ENCODE measurements around the gene RAPGEF1.
A peak's percentile ranks its signal among the peaks of the same experiment; 100 is the strongest.

The RAPGEF1 gene

DNA sequence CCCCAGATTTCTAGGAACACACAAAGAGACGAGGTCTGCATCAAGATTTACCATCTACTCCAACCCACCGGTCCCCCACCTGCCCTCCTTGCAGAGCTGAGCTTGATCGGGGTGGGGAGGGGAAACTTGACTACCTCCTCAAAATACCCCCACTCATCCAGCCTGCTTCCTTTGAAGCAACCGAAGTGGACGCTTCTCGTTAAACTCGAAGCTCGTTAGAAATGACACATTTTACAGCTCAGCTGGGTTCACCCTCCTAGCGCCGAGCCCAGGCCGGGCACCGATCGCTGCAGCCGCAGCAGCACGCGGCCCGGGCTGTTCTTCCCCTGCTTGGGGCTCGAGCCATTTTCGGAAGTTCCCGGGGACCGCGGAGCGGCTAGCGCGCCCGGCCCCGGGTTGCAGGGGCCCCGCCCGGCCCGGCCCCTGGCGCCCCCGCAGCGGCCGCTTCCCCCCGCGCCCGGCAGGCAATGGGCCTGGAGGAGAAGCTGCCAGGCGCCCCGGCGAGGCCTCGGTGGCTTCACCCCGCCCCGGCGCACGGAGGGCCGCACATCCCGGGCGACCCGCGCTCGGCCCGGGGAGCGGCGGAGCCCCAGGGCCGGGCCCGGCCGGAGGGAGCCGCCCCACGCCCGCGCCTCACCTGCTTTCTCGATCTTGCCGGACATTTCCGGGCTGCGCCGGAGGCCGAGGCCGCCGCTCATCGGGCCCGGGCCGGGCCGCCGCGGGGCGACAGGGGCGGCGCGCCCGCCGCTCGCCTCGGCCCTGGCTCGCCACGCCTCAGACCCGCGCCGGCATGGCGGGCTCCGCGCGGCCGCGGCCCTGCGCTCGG lies 530 bp downstream of the RAPGEF1 start:
- no peak for DNase-seq (ENCODE audit: insufficient read length, low spot score)
- no peak for FAIRE-seq
- no peak for TF ChIP-seq POLR2A (IDR thresholded peaks at IDR 0.05; ENCODE audit: low read depth, low read length)

GRCh38 chr9:131738293-131739132 lies 1.4 kb downstream of the RAPGEF1 start:
- DNase-seq (ENCODE audit: insufficient read length, low spot score) (no peak), FAIRE-seq (no peak)
- no peak for TF ChIP-seq POLR2A (IDR thresholded peaks at IDR 0.05; ENCODE audit: low read depth, low read length)

DNA sequence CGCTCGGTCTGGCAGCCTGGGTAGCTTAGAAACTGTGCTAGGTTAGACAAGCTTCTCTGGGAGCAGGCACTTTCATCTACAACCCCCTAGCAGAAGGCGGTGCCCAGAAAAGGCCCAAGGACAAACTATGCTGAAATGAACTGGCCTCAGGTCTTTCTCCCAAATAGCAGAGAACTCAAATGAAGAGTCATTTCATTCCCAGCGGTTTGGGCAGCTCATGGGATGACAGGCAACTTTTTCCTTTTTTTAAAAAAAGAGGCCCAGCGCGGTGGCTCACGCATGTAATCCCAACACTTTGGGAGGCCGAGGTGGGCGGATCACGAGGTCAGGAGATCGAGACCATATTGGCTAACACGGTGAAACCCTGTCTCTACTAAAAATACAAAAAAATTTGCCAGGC lies 2.5 kb downstream of the RAPGEF1 start:
- no peak for TF ChIP-seq POLR2A (IDR thresholded peaks at IDR 0.05; ENCODE audit: low read depth, low read length)
- no peak for FAIRE-seq
- DNase-seq (ENCODE audit: insufficient read length, low spot score), result no peak

- TF ChIP-seq POLR2A (IDR thresholded peaks at IDR 0.05; ENCODE audit: low read depth, low read length), result no peak
- DNase-seq (ENCODE audit: insufficient read length, low spot score) (no peak), FAIRE-seq (no peak)
These were observed 3.4 kb downstream of the RAPGEF1 start for GRCh38 chr9:131736431-131736830.

GRCh38 chr9:131735238-131736128 lies 4.4 kb downstream of the RAPGEF1 start:
- DNase-seq (ENCODE audit: insufficient read length, low spot score) (no peak), FAIRE-seq (no peak)
- no peak for TF ChIP-seq POLR2A (IDR thresholded peaks at IDR 0.05; ENCODE audit: low read depth, low read length)

DNA sequence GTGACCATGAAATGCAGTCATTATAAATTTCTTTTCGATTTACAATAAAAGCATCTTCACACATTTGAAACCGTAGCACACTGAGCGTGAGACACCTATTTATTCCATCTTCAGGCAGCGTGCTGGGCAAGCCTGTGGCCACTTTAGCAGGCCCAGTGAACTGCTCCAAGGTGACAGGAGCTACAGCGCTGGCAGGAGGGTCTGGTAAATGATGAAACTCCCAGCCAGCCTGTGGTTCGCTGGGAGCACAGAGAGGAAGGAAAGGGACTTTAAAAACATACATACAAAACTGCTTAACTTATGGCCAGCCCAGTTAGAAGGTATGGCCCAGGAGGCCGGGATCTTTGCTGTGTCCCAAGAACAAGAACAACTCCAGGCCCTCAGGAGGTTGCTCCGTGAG lies 5.1 kb downstream of the RAPGEF1 start:
- no peak for TF ChIP-seq POLR2A (IDR thresholded peaks at IDR 0.05; ENCODE audit: low read depth, low read length)

DNA sequence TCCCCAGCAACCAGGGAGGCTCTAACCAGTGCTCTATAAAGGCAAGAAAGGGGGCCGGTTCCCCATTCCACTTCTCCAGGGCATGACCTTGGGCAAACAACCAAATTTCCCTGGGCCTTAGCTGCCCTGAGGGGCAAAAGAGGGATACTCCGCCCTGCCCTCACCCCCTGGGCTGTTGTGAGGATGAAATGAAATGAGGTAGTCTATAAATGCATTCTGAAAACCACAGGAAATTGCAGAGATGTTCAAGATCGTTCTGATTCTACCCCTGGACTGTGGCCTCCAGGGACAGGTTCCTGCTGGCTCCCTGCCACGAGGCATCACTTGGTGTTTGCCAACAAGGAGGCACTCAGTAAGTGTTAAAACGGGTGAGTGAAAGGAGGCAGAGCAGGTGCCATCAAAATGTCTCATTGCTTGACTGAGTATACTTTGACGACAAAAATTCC lies 5.7 kb downstream of the RAPGEF1 start:
- FAIRE-seq (no peak), DNase-seq (ENCODE audit: insufficient read length, low spot score) (peak; percentile 22)
- no peak for TF ChIP-seq POLR2A (IDR thresholded peaks at IDR 0.05; ENCODE audit: low read depth, low read length)

More for the DNA sequence above, 5.1 kb downstream of the RAPGEF1 start:
- DNase-seq (ENCODE audit: insufficient read length, low spot score) (no peak), FAIRE-seq (no peak)

GRCh38 chr9:131733541-131734061 lies 6.3 kb downstream of the RAPGEF1 start:
- peak; percentile 69 for FAIRE-seq
- TF ChIP-seq POLR2A (IDR thresholded peaks at IDR 0.05; ENCODE audit: low read depth, low read length), result no peak
- peak; percentile 28 for DNase-seq (ENCODE audit: insufficient read length, low spot score)

- FAIRE-seq, result no peak
- no peak for DNase-seq (ENCODE audit: insufficient read length, low spot score)
- no peak for TF ChIP-seq POLR2A (IDR thresholded peaks at IDR 0.05; ENCODE audit: low read depth, low read length)
These were observed 7.1 kb downstream of the RAPGEF1 start for GRCh38 chr9:131732636-131733289.

DNA sequence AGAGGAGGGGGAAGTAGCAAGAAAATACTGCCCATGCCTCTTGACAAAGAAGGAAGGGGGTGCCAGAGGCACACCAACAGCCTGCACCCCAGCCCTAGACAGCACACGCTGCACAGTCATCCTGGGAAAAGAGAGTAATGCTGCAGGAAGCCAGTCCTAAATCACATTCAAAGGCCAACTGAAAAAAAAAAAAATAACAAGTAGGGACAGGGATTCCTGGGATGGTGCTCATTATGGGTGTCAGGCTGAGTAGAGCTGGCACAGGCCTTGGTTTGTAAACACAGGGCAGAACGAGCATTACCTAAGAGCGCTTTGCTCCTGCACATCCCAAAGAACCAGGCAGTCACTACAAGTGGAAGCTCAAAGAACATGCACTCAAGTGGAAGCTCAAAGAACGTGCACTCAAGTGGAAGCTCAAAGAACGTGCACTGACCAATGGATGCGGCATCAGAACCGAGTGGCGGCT lies 7.8 kb downstream of the RAPGEF1 start:
- TF ChIP-seq POLR2A (IDR thresholded peaks at IDR 0.05; ENCODE audit: low read depth, low read length), result no peak
- DNase-seq (ENCODE audit: insufficient read length, low spot score) (no peak), FAIRE-seq (peak; percentile 27)

DNA sequence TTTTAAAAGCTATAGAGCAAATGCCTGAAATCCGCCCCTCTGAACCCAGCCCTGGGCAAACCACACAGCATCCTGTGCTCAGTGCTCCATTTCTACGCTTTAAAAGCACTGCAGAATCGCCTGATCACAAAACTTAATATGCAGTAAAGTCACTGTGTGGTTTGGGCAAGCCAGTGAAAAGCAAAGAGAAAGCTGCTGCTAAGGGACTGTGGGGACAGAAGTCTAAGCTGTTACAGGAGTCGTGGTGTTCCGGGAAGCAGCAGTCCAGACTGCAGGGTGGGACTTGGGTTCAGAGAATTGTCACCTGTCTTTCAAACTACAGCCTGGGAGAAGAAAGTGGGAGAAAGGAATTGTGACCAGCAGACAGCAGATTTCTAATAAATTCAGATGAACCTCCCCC lies 8.2 kb downstream of the RAPGEF1 start:
- TF ChIP-seq POLR2A (IDR thresholded peaks at IDR 0.05; ENCODE audit: low read depth, low read length), result no peak
- DNase-seq (ENCODE audit: insufficient read length, low spot score) (no peak), FAIRE-seq (no peak)

- FAIRE-seq, result no peak
- TF ChIP-seq POLR2A (IDR thresholded peaks at IDR 0.05; ENCODE audit: low read depth, low read length), result no peak
- no peak for DNase-seq (ENCODE audit: insufficient read length, low spot score)
These were observed 8.6 kb downstream of the RAPGEF1 start for GRCh38 chr9:131731237-131731636.

- DNase-seq (ENCODE audit: insufficient read length, low spot score), result no peak
- no peak for FAIRE-seq
- TF ChIP-seq POLR2A (IDR thresholded peaks at IDR 0.05; ENCODE audit: low read depth, low read length), result no peak
These were observed 10.9 kb downstream of the RAPGEF1 start for GRCh38 chr9:131728961-131729360.
